Measurements from ENCODE around the gene TMX1.

The TMX1 gene

GRCh38 chr14:51239813-51240803 lies at the start of gene TMX1:
Gene TMX1 (plus strand): TSS chr14:51240247. CDS start chr14:51240293, 46 bp downstream.
- Histone ChIP-seq H3K9ac (ENCODE audit: low read length) (peak within 1 kb of the TSS; percentile 84), H3K27me3 (ENCODE audit: control insufficient read depth, insufficient read depth, low read length) (no peaks in the 10 kb centered on the region), H3K4me3 (ENCODE audit: low read length) (peak within 1 kb of the TSS; percentile 78), H3K9me3 (ENCODE audit: control insufficient read depth, low read length) (no peaks in the 10 kb centered on the region), H3K4me1 (ENCODE audit: control insufficient read depth, insufficient read depth, low read length) (no peaks in the 10 kb centered on the region), H3K36me3 (ENCODE audit: control insufficient read depth, insufficient read depth, low read length) (no peaks in the 10 kb centered on the region)

- Histone ChIP-seq H3K4me3 (ENCODE audit: low read length) (no peak overlapping the region), H3K9me3 (ENCODE audit: control insufficient read depth, low read length) (no peaks in the 10 kb centered on the region), H3K27me3 (ENCODE audit: control insufficient read depth, insufficient read depth, low read length) (no peaks in the 10 kb centered on the region), H3K4me1 (ENCODE audit: control insufficient read depth, insufficient read depth, low read length) (no peaks in the 10 kb centered on the region), H3K36me3 (ENCODE audit: control insufficient read depth, insufficient read depth, low read length) (no peaks in the 10 kb centered on the region), H3K9ac (ENCODE audit: low read length) (no peak overlapping the region)
Observed at GRCh38 chr14:51201890-51202289, 38.2 kb upstream of the TMX1 start.

GRCh38 chr14:51202914-51203665 lies 37.0 kb upstream of the TMX1 start:
- Histone ChIP-seq H3K4me3 (ENCODE audit: low read length) (no peak overlapping the region), H3K9ac (ENCODE audit: low read length) (no peak overlapping the region), H3K4me1 (ENCODE audit: control insufficient read depth, insufficient read depth, low read length) (no peaks in the 10 kb centered on the region), H3K36me3 (ENCODE audit: control insufficient read depth, insufficient read depth, low read length) (no peaks in the 10 kb centered on the region), H3K27me3 (ENCODE audit: control insufficient read depth, insufficient read depth, low read length) (no peaks in the 10 kb centered on the region), H3K9me3 (ENCODE audit: control insufficient read depth, low read length) (no peaks in the 10 kb centered on the region)

GRCh38 chr14:51203881-51204280 lies 36.2 kb upstream of the TMX1 start:
- Histone ChIP-seq H3K4me1 (ENCODE audit: control insufficient read depth, insufficient read depth, low read length) (no peaks in the 10 kb centered on the region), H3K4me3 (ENCODE audit: low read length) (no peak overlapping the region), H3K9ac (ENCODE audit: low read length) (no peak overlapping the region), H3K27me3 (ENCODE audit: control insufficient read depth, insufficient read depth, low read length) (no peaks in the 10 kb centered on the region), H3K9me3 (ENCODE audit: control insufficient read depth, low read length) (no peaks in the 10 kb centered on the region), H3K36me3 (ENCODE audit: control insufficient read depth, insufficient read depth, low read length) (no peaks in the 10 kb centered on the region)

GRCh38 chr14:51205486-51205885 lies 34.6 kb upstream of the TMX1 start:
- no peaks in the 10 kb centered on the region for H3K36me3 ChIP-seq (ENCODE audit: control insufficient read depth, insufficient read depth, low read length)
- H3K4me3 ChIP-seq (ENCODE audit: low read length), result no peak overlapping the region

GRCh38 chr14:51206462-51206861 lies 33.6 kb upstream of the TMX1 start:
- H3K4me1 ChIP-seq (ENCODE audit: control insufficient read depth, insufficient read depth, low read length), result no peaks in the 10 kb centered on the region
- H3K27me3 ChIP-seq (ENCODE audit: control insufficient read depth, insufficient read depth, low read length), result no peaks in the 10 kb centered on the region
- no peaks in the 10 kb centered on the region for H3K9me3 ChIP-seq (ENCODE audit: control insufficient read depth, low read length)
- no peak overlapping the region for H3K4me3 ChIP-seq (ENCODE audit: low read length)
- no peak overlapping the region for H3K9ac ChIP-seq (ENCODE audit: low read length)
- H3K36me3 ChIP-seq (ENCODE audit: control insufficient read depth, insufficient read depth, low read length), result no peaks in the 10 kb centered on the region

More at GRCh38 chr14:51205486-51205885, 34.6 kb upstream of the TMX1 start:
- no peaks in the 10 kb centered on the region for H3K27me3 ChIP-seq (ENCODE audit: control insufficient read depth, insufficient read depth, low read length)
- no peaks in the 10 kb centered on the region for H3K9me3 ChIP-seq (ENCODE audit: control insufficient read depth, low read length)
- H3K9ac ChIP-seq (ENCODE audit: low read length), result no peak overlapping the region
- H3K4me1 ChIP-seq (ENCODE audit: control insufficient read depth, insufficient read depth, low read length), result no peaks in the 10 kb centered on the region

GRCh38 chr14:51207621-51208020 lies 32.4 kb upstream of the TMX1 start:
- Histone ChIP-seq H3K36me3 (ENCODE audit: control insufficient read depth, insufficient read depth, low read length) (no peaks in the 10 kb centered on the region), H3K9me3 (ENCODE audit: control insufficient read depth, low read length) (no peaks in the 10 kb centered on the region), H3K4me1 (ENCODE audit: control insufficient read depth, insufficient read depth, low read length) (no peaks in the 10 kb centered on the region), H3K4me3 (ENCODE audit: low read length) (no peak overlapping the region), H3K27me3 (ENCODE audit: control insufficient read depth, insufficient read depth, low read length) (no peaks in the 10 kb centered on the region), H3K9ac (ENCODE audit: low read length) (no peak overlapping the region)

GRCh38 chr14:51208982-51209381 lies 31.1 kb upstream of the TMX1 start:
- Histone ChIP-seq H3K4me3 (ENCODE audit: low read length) (no peak overlapping the region), H3K9me3 (ENCODE audit: control insufficient read depth, low read length) (no peaks in the 10 kb centered on the region), H3K36me3 (ENCODE audit: control insufficient read depth, insufficient read depth, low read length) (no peaks in the 10 kb centered on the region), H3K27me3 (ENCODE audit: control insufficient read depth, insufficient read depth, low read length) (no peaks in the 10 kb centered on the region), H3K9ac (ENCODE audit: low read length) (no peak overlapping the region), H3K4me1 (ENCODE audit: control insufficient read depth, insufficient read depth, low read length) (no peaks in the 10 kb centered on the region)

- Histone ChIP-seq H3K4me3 (ENCODE audit: low read length) (no peak overlapping the region), H3K36me3 (ENCODE audit: control insufficient read depth, insufficient read depth, low read length) (no peaks in the 10 kb centered on the region), H3K4me1 (ENCODE audit: control insufficient read depth, insufficient read depth, low read length) (no peaks in the 10 kb centered on the region), H3K9ac (ENCODE audit: low read length) (no peak overlapping the region), H3K9me3 (ENCODE audit: control insufficient read depth, low read length) (no peaks in the 10 kb centered on the region), H3K27me3 (ENCODE audit: control insufficient read depth, insufficient read depth, low read length) (no peaks in the 10 kb centered on the region)
Observed at GRCh38 chr14:51209457-51209856, 30.6 kb upstream of the TMX1 start.

- H3K36me3 ChIP-seq (ENCODE audit: control insufficient read depth, insufficient read depth, low read length), result no peaks in the 10 kb centered on the region
- H3K4me3 ChIP-seq (ENCODE audit: low read length), result no peak overlapping the region
- no peak overlapping the region for H3K9ac ChIP-seq (ENCODE audit: low read length)
- H3K4me1 ChIP-seq (ENCODE audit: control insufficient read depth, insufficient read depth, low read length), result no peaks in the 10 kb centered on the region
- H3K27me3 ChIP-seq (ENCODE audit: control insufficient read depth, insufficient read depth, low read length), result no peaks in the 10 kb centered on the region
- no peaks in the 10 kb centered on the region for H3K9me3 ChIP-seq (ENCODE audit: control insufficient read depth, low read length)
Observed at GRCh38 chr14:51210594-51210993, 29.5 kb upstream of the TMX1 start.

GRCh38 chr14:51211149-51211548 lies 28.9 kb upstream of the TMX1 start:
- Histone ChIP-seq H3K9me3 (ENCODE audit: control insufficient read depth, low read length) (no peaks in the 10 kb centered on the region), H3K9ac (ENCODE audit: low read length) (no peak overlapping the region), H3K36me3 (ENCODE audit: control insufficient read depth, insufficient read depth, low read length) (no peaks in the 10 kb centered on the region), H3K4me3 (ENCODE audit: low read length) (no peak overlapping the region), H3K27me3 (ENCODE audit: control insufficient read depth, insufficient read depth, low read length) (no peaks in the 10 kb centered on the region), H3K4me1 (ENCODE audit: control insufficient read depth, insufficient read depth, low read length) (no peaks in the 10 kb centered on the region)

- no peaks in the 10 kb centered on the region for H3K9me3 ChIP-seq (ENCODE audit: control insufficient read depth, low read length)
- no peaks in the 10 kb centered on the region for H3K4me1 ChIP-seq (ENCODE audit: control insufficient read depth, insufficient read depth, low read length)
- no peaks in the 10 kb centered on the region for H3K27me3 ChIP-seq (ENCODE audit: control insufficient read depth, insufficient read depth, low read length)
- no peak overlapping the region for H3K4me3 ChIP-seq (ENCODE audit: low read length)
- H3K9ac ChIP-seq (ENCODE audit: low read length), result no peak overlapping the region
- H3K36me3 ChIP-seq (ENCODE audit: control insufficient read depth, insufficient read depth, low read length), result no peaks in the 10 kb centered on the region
Observed at GRCh38 chr14:51216602-51217001, 23.4 kb upstream of the TMX1 start.

All from mucosa of stomach (tissue), 1 donor.